Esophagus muscularis mucosa (tissue), 4 donors: ENCODE results near the gene ENO1. TPM values are rescaled to one million over a fixed set of nuclear protein-coding genes. Genes with fewer than 3 reads are reported as not detected.
A peak's percentile ranks its signal among the peaks of the same experiment; 100 is the strongest.

ENCODE experiments used
- DNase-seq: peaks from one replicate; pipeline ENCODE4 v3.0.0-alpha.2; 2017; ENCODE audit errors: extremely low spot score
- H3K27ac ChIP-seq, 4 donors: fragments of 200-600 bp; sonication (generic); replicated peaks in 1 of 4; 1 replicate in 3 of 4; 2 replicates in 1 of 4; pipeline ENCODE4 v1.5.1; 2016 to 2019; ENCODE audit warnings: mild to moderate bottlenecking in 1 of 4
- H3K27me3 ChIP-seq, 4 donors: fragments of 200-600 bp; sonication (generic); one replicate each; pipeline versions ENCODE4 v1.5.1 to v1.6.0; 2016 to 2019
- H3K36me3 ChIP-seq, 4 donors: fragments of 200-600 bp; sonication (generic); one replicate each; pipeline ENCODE4 v1.5.1; 2016 to 2019
- H3K4me1 ChIP-seq, 4 donors: fragments of 200-600 bp; sonication (generic); one replicate each; pipeline ENCODE4 v1.5.1; 2016 to 2019
- H3K4me3 ChIP-seq, 4 donors: fragments of 200-600 bp; sonication (generic); 1 replicate in 2 of 4; 2 replicates in 2 of 4; pipeline ENCODE4 v1.5.1; 2016 to 2019; ENCODE audit warnings: mild to moderate bottlenecking in 4 of 4, moderate library complexity in 1 of 4
- H3K9me3 ChIP-seq, 4 donors: fragments of 200-600 bp; sonication (generic); 1 replicate in 3 of 4; 2 replicates in 1 of 4; pipeline ENCODE4 v1.5.1; 2016 to 2019
- EP300 ChIP-seq: sonication (generic); formaldehyde crosslinking; IDR thresholded peaks from one replicate; pipeline ENCODE4 v1.6.1; 2017; ENCODE audit warnings: antibody characterized with exemption
- POLR2A ChIP-seq: fragments of 450-650 bp; IDR thresholded peaks from one replicate; pipeline ENCODE4 v1.6.1; 2017; ENCODE audit warnings: antibody characterized with exemption, moderate library complexity, mild to moderate bottlenecking, low read depth
- POLR2AphosphoS5 ChIP-seq, 2 donors: sonication (generic); formaldehyde crosslinking; IDR thresholded peaks; one replicate each; pipeline ENCODE4 v1.6.1; 2017; ENCODE audit warnings: antibody characterized with exemption in 2 of 2
- WGBS: methylation state at CpG from one replicate; pipeline ENCODE4 v1.1.5; 2018; 5-methylcytosine and 5-hydroxymethylcytosine counted together
- intact Hi-C: fragments of 100-400 bp; cut with DNase I; formaldehyde crosslinking; loops from one replicate; pipeline ENCODE4 v1.15.1; 2023
- total RNA-seq, 4 donors: library from RNA; depleted of rRNA; stranded (reverse); fragments of >200 nt; gene quantifications; one replicate each; pipeline versions ENCODE4 v1.1.0 to v1.2.1, GENCODE V29; 2016
- TF ChIP-seq, protein P1 (sequence below), 3 experiments: fragments of 200-600 bp in 2 of 3; fragments of 450-650 bp in 1 of 3; sonication (generic) in 2 of 3; IDR thresholded peaks; one replicate each; pipeline ENCODE4 v1.5.1; 2017 to 2019; ENCODE audit warnings: antibody characterized with exemption in 3 of 3, mild to moderate bottlenecking in 2 of 3, moderate library complexity in 1 of 3

Gene ENO1
- total RNA-seq, 4 donors from 2014 or later = 595 to 895 (median 621) TPM

DNA sequence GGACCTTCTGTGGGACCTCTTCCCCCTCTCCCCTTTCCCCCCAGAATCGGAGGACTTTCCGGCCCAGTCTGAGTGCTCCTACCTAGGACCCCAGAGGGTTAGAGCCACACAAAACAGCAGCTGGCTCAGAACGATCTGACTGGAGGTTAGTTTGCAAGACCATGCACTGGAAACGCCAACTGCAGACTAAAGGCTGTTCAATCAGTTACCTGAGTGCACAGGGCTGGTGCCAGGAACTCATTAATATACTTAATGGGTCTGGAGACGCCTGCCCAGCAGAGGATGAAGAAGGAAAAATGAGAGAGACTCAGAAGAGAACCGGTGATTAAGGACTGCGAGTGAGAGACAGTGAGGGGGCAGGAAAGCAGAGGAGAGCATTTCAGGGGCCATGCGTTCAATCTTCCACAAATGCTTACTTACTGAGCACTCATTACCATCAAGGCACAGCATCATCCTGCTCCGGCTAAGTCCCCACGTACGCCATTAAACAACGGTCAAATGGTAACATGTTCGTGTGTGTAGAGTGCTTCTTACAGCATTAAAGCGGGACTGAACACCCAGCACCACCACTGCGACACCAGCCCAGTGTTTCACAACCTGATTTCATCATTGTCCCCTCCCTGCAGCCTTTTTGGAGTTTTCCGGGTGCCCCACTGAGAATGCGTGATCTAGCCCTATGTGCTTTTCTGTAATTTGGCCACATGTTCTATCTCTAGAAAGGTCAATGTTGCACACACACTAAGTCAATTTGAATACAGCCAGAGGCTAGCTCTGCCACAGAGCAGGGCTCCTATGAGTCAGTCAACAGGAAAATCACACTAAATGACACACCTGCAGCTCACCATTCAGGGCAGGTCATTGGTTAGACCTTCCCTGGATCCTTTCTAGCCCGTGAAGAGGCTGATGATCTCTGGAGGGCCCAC lies 7.6 kb downstream of the ENO1 start:
- Histone ChIP-seq H3K36me3 (peaks cover 50 to 98% (median 84%) of the 10 kb centered on the region in 4 donors), H3K27ac (peak overlapping the region in 2 of 4 donors; percentile 15 to 92), H3K9me3 (no peaks in the 10 kb centered on the region), H3K27me3 (no peaks in the 10 kb centered on the region), H3K4me3 (no peak overlapping the region), H3K4me1 (peaks cover 38 to 77% (median 67%) of the 10 kb centered on the region in 4 donors)
- no peak for DNase-seq
- intact Hi-C loops = no loop called here
- TF ChIP-seq, protein P1, sequence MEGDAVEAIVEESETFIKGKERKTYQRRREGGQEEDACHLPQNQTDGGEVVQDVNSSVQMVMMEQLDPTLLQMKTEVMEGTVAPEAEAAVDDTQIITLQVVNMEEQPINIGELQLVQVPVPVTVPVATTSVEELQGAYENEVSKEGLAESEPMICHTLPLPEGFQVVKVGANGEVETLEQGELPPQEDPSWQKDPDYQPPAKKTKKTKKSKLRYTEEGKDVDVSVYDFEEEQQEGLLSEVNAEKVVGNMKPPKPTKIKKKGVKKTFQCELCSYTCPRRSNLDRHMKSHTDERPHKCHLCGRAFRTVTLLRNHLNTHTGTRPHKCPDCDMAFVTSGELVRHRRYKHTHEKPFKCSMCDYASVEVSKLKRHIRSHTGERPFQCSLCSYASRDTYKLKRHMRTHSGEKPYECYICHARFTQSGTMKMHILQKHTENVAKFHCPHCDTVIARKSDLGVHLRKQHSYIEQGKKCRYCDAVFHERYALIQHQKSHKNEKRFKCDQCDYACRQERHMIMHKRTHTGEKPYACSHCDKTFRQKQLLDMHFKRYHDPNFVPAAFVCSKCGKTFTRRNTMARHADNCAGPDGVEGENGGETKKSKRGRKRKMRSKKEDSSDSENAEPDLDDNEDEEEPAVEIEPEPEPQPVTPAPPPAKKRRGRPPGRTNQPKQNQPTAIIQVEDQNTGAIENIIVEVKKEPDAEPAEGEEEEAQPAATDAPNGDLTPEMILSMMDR (IDR thresholded peaks at IDR 0.05) = no peak
- TF ChIP-seq POLR2AphosphoS5 (IDR thresholded peaks at IDR 0.05) = no peak
- no peak for TF ChIP-seq EP300
- no peak for TF ChIP-seq POLR2A
- 92% methylated on average over 18 of the region's 18 CpGs for WGBS

- no peak overlapping the region for H3K4me3 ChIP-seq
- intact Hi-C loops = no loop called here
- DNase-seq = no peak
- H3K27ac ChIP-seq = no peak overlapping the region
- peaks cover 58 to 100% (median 91%) of the 10 kb centered on the region in 4 donors for H3K36me3 ChIP-seq
- 68% methylated on average over 5 of the region's 6 CpGs for WGBS
- H3K4me1 ChIP-seq = peaks cover 31 to 69% (median 60%) of the 10 kb centered on the region in 4 donors
- TF ChIP-seq, protein P1 (IDR thresholded peaks at IDR 0.05) = no peak
- no peak for TF ChIP-seq EP300
- no peak for TF ChIP-seq POLR2AphosphoS5 (IDR thresholded peaks at IDR 0.05)
- no peak for TF ChIP-seq POLR2A
- no peaks in the 10 kb centered on the region for H3K9me3 ChIP-seq
- no peaks in the 10 kb centered on the region for H3K27me3 ChIP-seq
These were observed 8.4 kb downstream of the ENO1 start for GRCh38 chr1:8870103-8870502.

DNA sequence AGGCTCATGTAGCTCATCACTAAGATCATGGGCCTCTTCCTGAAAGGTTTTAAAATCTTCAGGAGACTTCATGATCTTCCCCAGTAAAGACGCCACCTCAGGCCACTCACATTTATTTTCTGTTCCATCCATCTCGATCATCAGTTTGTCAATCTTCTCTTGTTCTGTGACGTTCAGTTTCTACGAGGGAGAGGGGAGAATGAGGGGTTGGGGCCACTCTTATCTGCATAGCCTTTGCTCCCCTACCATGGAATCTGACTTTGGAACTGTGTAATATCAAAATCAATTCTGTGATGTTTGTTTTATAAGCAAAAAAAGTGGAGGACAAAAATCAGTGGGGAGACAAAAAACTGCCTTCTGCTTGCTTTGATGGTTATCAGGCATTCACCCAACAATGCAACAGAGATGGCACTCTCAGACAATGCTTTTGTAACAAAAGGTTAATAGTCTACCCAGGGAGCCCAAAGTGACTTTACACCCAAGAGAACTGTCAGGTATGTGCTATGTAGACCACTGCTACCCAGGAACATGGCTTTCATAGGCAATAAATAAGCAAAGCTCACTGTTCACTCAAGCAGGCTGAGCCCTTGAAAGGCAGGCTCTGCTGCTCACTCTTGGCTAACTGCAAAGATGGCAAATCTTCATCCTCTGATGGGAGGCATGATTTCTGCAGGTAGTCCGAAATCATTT lies 10.5 kb downstream of the ENO1 start:
- intact Hi-C loops = no loop called here
- Histone ChIP-seq H3K9me3 (no peaks in the 10 kb centered on the region), H3K27me3 (no peaks in the 10 kb centered on the region), H3K27ac (peak overlapping the region in 1 of 4 donors; percentile 25), H3K4me1 (peaks cover 11 to 48% (median 39%) of the 10 kb centered on the region in 4 donors), H3K36me3 (peaks cover 79 to 100% (median 100%) of the 10 kb centered on the region in 4 donors), H3K4me3 (no peak overlapping the region)
- no peak for DNase-seq
- no peak for TF ChIP-seq POLR2AphosphoS5 (IDR thresholded peaks at IDR 0.05)
- TF ChIP-seq POLR2A = no peak
- TF ChIP-seq, protein P1 (IDR thresholded peaks at IDR 0.05) = no peak
- TF ChIP-seq EP300 = no peak
- WGBS = 72% methylated on average over 5 of the region's 5 CpGs

- Histone ChIP-seq H3K27me3 (no peaks in the 10 kb centered on the region), H3K4me3 (no peak overlapping the region), H3K27ac (no peak overlapping the region), H3K9me3 (no peaks in the 10 kb centered on the region), H3K4me1 (peaks cover 0 to 37% (median 28%) of the 10 kb centered on the region in 4 donors), H3K36me3 (peaks cover 90 to 100% (median 100%) of the 10 kb centered on the region in 4 donors)
- TF ChIP-seq EP300 = no peak
- TF ChIP-seq, protein P1 (IDR thresholded peaks at IDR 0.05) = no peak
- no peak for TF ChIP-seq POLR2AphosphoS5 (IDR thresholded peaks at IDR 0.05)
- TF ChIP-seq POLR2A = no peak
- DNase-seq = no peak
- intact Hi-C loops = no loop called here
- 84% methylated on average over 8 of the region's 11 CpGs for WGBS
These were observed 11.6 kb downstream of the ENO1 start for GRCh38 chr1:8866792-8867415.
